DMS79 treated with DMSO at 0.1 percent for 48 hours (cell line): ENCODE data around the gene CEMIP.

Experiments used
- DNase-seq: peaks from one replicate; lab custom pipeline; 2025; lab: John Stamatoyannopoulos, UW

Gene CEMIP

GRCh38 chr15:80982839-80983238 is 203.7 kb downstream of the CEMIP start:
- no peak for DNase-seq

- peak; percentile 9 for DNase-seq
These were observed 205.7 kb downstream of the CEMIP start for GRCh38 chr15:80984856-80985255.

- no peak for DNase-seq
These were observed 206.8 kb downstream of the CEMIP start for GRCh38 chr15:80985981-80986380.

DNA sequence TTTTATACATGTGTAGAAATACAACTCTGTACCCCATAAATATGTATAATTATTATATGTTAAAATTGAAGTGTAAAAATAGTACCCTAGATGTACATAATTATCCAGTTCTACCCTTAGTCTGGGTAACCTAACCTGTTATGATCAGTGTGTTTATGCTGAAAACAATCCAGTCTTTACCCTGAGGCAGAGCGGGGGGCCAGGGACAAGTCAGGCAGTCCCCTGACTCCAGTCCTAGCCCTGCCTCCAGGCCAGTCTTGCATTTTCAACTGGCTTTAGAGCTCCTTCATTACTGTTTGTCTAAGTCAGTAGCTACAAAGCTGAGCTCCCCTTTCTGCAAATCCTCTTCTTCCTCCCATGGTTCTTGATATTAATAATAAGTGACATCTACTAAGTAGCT is 207.3 kb downstream of the CEMIP start:
- no peak for DNase-seq

GRCh38 chr15:80988148-80988796 is 209.1 kb downstream of the CEMIP start:
- DNase-seq = no peak

DNA sequence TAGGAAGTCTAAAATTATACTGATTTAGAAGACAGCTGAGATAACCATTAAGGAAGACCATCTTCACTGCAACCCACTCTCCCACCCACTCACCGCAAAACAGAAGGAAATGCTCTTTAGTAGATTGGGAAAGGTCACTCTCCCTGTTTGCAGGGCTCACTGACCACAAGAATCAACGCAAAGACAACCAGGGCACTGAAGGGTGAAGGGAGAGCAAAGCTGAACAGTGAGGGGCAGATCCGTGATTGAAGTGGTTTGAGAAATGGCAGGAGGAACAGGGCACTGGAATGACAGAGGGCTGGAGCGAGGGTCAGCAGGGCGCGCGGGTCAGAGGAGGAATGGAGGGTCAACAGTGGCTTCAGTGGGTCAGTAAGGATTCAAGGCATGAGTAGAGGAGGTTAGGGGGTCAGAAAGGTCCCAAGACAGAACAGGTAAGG is 209.9 kb downstream of the CEMIP start:
- DNase-seq = no peak

GRCh38 chr15:80989518-80990478 is 210.6 kb downstream of the CEMIP start, which contains the start of gene MESD:
Gene MESD (minus strand): TSS chr15:80989819. CDS start chr15:80989791, 28 bp downstream.
- DNase-seq = peak; percentile 69

DNA sequence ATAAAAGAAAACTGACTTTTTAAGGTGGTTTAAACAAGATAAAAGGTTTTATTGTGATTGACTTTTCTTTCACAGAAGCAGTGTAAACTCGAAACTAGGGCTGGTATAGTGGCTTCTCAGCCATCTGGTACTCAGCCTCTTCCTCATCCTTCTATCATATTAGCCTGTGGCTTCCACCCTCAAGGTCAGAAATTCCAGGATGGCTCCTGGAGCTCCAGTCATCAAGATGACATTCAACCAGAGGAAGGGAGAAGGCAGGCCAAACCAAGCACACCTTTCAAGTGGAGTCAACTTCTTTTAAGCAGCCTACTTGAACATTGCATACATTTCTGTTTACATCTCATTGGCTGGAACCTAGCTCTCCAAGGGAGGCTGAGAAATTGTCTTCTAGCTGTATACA is 211.8 kb downstream of the CEMIP start:
- no peak for DNase-seq

DNA sequence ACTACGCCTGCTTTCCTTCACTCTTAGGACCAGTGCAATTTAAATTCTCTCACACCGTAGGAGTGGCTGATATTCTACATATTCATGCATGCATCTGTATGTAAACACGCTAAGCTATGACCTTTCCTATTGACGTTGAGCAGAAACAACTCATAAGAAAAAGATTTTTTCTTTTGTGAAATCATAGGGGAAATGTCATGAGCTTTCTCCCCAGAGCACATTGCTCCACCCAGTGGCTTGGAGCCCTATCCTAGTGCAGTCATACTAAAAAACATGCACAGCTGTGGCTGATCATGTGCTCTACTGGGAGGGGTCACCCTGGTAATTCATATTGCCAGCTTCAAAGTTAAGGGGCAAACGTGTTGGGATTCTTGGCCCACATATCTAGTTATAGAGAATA is 212.3 kb downstream of the CEMIP start:
- no peak for DNase-seq

DNA sequence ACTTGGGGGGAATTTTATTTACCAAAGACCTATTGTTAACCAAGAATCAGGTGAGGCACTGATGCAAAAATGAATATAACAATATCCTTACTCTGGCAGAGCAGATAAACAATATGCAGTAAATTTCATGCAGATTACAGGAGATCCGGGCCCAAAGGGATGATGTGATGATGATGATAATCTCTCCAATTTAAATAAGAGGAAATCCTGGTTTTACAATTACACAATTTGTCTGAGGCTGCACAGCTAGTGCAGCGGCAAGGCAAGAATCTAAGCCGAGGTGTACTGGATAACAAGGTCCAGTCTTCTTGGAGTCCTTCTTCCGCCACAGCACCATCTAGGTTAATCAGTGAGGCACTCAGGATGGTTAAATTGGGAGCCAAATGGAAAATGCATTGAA is 212.8 kb downstream of the CEMIP start:
- no peak for DNase-seq

- DNase-seq = no peak
These were observed 213.3 kb downstream of the CEMIP start for GRCh38 chr15:80992441-80992840.

GRCh38 chr15:80996247-80996646 is 217.1 kb downstream of the CEMIP start:
- DNase-seq = no peak

- DNase-seq = no peak
These were observed 218.5 kb downstream of the CEMIP start for GRCh38 chr15:80997692-80998091.

DNA sequence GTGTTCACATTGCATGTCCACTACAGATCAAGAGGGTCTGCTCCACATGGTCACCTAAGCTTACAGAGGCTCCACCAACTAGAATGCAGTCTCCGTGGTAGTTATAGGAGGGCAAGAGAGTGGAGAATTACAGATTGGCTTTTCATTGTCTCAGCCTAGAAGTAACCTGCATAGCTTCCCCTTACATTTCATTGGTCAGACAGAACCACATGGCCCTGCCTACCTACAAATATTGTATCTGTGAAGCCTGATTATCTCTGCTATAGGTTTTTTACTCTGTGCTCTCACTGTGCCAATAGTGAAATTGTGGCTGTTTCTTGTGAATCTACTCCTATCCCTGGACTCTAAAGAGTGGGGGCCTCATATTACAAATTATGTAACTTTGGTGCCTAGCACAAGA is 219.1 kb downstream of the CEMIP start:
- no peak for DNase-seq

GRCh38 chr15:80999623-81000036 is 220.5 kb downstream of the CEMIP start:
- DNase-seq = no peak

DNA sequence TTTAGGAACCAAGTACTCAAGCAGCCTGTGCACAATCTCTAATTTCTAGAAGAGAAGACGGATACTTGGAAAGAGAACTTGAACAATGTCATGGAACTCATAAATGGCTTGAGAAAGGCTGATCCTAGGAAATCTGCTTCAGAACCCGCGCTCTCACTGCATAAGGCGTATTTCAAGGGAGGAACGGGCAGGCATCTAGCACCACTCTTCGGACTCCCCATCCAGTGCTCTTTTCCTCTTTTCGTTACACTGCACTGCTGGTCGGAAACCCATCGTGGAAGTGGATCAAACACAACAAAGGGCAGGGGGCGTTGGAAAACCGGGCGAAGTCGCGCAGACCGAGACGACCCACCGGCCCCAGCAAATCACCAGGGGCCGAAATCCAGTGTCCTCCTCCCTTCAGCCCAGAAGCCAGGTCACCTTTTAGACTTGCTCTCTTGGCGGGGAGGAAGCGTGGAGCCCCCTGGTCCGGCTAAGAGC is 221.0 kb downstream of the CEMIP start:
- no peak for DNase-seq

DNA sequence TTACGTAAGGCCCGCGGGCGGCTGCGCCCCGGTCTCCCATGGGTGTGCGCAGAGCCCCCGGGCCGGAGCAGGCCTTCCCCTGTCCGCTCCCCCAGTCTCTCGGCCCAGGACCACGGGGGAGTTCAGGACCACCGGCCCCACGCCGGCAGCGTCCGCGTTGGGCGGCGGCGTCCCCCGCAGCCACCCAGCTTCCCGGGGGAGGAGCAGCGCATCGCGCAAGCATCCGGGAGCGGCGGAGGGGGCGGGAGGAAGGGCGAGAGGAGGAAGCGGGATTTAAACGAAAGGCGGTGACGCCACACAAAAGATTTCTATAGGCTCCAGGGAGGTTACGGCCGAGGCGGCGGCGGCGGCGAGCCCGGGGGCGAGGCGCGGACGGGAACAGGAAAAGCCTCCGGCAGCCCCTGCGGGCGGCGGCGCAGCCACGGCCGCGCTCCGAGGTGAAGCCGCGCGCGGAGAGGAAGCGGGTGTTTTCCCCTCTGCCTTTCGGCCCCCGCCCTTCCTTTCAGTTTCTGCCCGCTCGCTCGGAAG is 221.5 kb downstream of the CEMIP start, which contains the start of gene TLNRD1:
TLNRD1 (plus strand) TSS at position 300 of the 528 bp plus-strand sequence. CDS start 1,349 bp downstream, outside the sequence.
- peak; percentile 32 for DNase-seq
